T-helper 17 cell (primary cell): ENCODE data around the gene CCDC63. TPM values are rescaled to one million over a fixed set of nuclear protein-coding genes. Genes with fewer than 3 reads are reported as not detected.

ENCODE experiments used
- ATAC-seq: fragments of 150-1000 bp; cut with Tn5 transposase; 2 replicates; pipeline ENCODE4 v1.10.0; 2021; ENCODE audit warnings: mild to moderate bottlenecking, moderate library complexity
- DNase-seq, 3 donors: peaks; one replicate each; pipeline versions ENCODE4 v3.0.0 to v3.0.0-alpha.2; 2020 to 2021
- H3K9me3 ChIP-seq: one replicate; pipeline ENCODE4 v1.7.0; 2013; ENCODE audit warnings: low read length, mild to moderate bottlenecking; ENCODE audit not compliant: control insufficient read depth, poor library complexity, severe bottlenecking
- H3K27ac Mint-ChIP-seq: one replicate; pipeline ENCODE4 v1.8.0; 2022; ENCODE audit warnings: mild to moderate bottlenecking, moderate library complexity, mixed read lengths
- H3K27me3 Mint-ChIP-seq: one replicate; pipeline ENCODE4 v1.8.0; 2022; ENCODE audit warnings: mixed read lengths
- H3K36me3 Mint-ChIP-seq: one replicate; pipeline ENCODE4 v1.8.0; 2022; ENCODE audit warnings: low read depth, mixed read lengths
- H3K4me1 Mint-ChIP-seq: one replicate; pipeline ENCODE4 v1.8.0; 2022; ENCODE audit warnings: mild to moderate bottlenecking, mixed read lengths
- H3K4me3 Mint-ChIP-seq: one replicate; pipeline ENCODE4 v1.8.0; 2022; ENCODE audit warnings: mild to moderate bottlenecking, moderate library complexity, mixed read lengths
- total RNA-seq, 4 donors: library from RNA in 2 of 4; stranded (reverse) in 2 of 4; gene quantifications; one replicate each; pipeline ENCODE4 v1.2.3 and lab custom pipeline; 2022 to 2026

CCDC63 gene
- total RNA-seq, 2 donors from 2014 or later, result not detected

DNA sequence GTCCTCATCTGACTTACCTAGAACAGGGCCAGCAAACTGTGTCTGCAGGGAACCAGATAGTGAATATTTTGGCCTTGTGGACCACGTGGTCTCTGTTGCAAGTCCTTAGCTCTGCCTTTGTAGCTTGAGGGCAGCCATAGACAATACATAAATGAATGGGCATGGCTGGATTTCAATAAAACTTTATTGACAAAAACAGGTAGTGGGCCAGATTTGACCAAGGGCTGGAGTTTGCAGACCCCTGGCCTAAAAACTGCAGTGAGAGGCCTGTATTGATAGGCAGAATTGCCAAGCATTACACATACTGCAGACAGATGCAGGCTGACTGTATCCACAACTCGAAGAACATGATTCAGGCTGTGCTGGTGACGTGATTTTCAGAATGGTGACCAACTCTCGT, 25.3 kb downstream of the CCDC63 start:
- H3K27me3 Mint-ChIP-seq, result peaks cover 37% of the 10 kb centered on the region
- H3K27ac Mint-ChIP-seq, result no peak overlapping the region
- H3K4me1 Mint-ChIP-seq, result no peaks in the 10 kb centered on the region
- ATAC-seq (no peak), DNase-seq (no peak)
- H3K9me3 ChIP-seq, result no peaks in the 10 kb centered on the region
- H3K4me3 Mint-ChIP-seq, result no peak overlapping the region
- H3K36me3 Mint-ChIP-seq, result no peaks in the 10 kb centered on the region

DNA sequence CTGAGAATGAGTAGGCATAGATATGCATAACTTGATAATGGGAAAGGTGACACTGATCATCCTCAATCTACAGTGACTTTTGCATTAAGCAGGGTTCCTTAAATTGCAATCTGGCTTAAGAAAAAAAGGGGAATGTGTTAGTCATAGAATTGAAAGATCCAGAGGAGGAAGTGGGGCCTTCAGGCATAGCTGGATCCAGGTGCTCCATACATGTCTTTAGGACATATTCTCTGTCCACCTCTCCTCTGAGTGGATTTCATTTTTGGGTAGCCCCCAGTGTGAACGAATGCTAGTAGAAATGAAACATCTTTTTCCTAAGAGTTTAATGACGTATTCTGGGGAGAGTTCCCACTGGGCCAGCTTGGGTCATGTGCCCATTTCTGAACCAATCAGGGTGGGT, 27.6 kb downstream of the CCDC63 start:
- Mint-ChIP-seq H3K27ac (no peak overlapping the region), H3K36me3 (no peaks in the 10 kb centered on the region), H3K27me3 (peaks cover 39% of the 10 kb centered on the region), H3K4me3 (no peak overlapping the region), H3K4me1 (no peaks in the 10 kb centered on the region)
- DNase-seq, result no peak
- ATAC-seq, result no peak
- H3K9me3 ChIP-seq, result no peaks in the 10 kb centered on the region

DNA sequence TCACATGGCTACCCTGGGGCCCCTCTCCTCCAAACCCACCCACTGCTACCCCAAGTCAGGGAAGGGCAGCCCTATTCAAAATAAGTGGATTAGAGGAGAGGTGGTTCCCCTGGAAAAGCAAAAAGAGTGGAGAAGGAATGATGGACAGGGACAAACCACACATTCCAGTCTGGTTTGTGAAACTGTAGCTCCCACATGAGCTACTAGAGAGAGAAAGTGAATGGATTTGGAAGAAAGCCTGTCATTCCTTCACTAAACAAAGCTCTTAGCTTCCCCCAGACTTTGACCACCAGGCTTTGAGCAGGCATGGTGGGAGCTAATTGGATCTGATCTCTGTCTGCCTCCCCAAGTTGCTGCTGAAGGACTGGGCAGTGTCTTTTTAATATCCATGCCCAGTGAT, 28.0 kb downstream of the CCDC63 start:
- Mint-ChIP-seq H3K4me1 (no peaks in the 10 kb centered on the region), H3K27ac (no peak overlapping the region), H3K36me3 (no peaks in the 10 kb centered on the region), H3K27me3 (peaks cover 36% of the 10 kb centered on the region), H3K4me3 (no peak overlapping the region)
- ATAC-seq, result no peak
- no peak for DNase-seq
- no peaks in the 10 kb centered on the region for H3K9me3 ChIP-seq

DNA sequence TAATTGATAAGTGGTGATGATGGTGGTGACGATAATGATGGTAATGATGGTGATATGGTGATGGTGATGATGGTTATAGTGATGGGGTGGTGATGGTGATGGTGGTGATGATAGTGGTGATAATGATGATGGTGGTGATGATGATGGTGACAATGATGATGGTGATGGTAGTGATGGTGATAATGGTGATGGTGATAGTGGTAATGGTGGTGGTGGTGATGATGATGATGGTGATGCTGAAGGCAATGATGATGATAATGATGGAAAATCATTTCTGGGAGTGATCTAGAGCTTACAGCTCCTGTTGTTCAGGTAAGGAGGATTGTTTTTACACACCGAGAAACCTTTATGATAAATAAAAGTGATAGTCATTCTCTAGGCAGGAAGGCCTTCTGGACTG, 33.9 kb downstream of the CCDC63 start:
- Mint-ChIP-seq H3K4me1 (no peaks in the 10 kb centered on the region), H3K27ac (no peak overlapping the region), H3K27me3 (peaks cover 6% of the 10 kb centered on the region), H3K4me3 (no peak overlapping the region), H3K36me3 (no peaks in the 10 kb centered on the region)
- ATAC-seq (no peak), DNase-seq (no peak)
- peaks cover 3% of the 10 kb centered on the region for H3K9me3 ChIP-seq

DNA sequence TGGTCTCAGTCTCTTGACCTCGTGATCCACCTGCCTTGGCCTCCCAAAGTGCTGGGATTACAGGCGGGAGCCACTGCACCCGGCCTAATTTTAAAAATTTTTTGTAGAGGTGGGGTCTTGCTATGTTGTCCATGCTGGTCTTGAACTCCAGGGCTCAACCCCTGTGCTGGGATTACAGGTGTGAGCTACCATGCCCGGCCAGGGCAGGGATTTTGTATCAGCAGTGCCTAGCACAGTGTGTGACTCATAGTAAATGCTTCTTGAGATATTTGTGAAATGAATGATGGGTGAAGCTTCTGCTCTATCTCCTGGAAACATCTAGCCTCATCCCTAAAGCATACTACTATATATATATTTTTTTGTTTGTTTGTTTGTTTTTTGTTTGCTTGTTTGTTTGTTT, 36.5 kb downstream of the CCDC63 start:
- Mint-ChIP-seq H3K27me3 (peaks cover 10% of the 10 kb centered on the region), H3K27ac (no peak overlapping the region), H3K36me3 (no peaks in the 10 kb centered on the region), H3K4me3 (no peak overlapping the region), H3K4me1 (peaks cover 3% of the 10 kb centered on the region)
- DNase-seq (no peak), ATAC-seq (no peak)
- H3K9me3 ChIP-seq, result peaks cover 3% of the 10 kb centered on the region

DNA sequence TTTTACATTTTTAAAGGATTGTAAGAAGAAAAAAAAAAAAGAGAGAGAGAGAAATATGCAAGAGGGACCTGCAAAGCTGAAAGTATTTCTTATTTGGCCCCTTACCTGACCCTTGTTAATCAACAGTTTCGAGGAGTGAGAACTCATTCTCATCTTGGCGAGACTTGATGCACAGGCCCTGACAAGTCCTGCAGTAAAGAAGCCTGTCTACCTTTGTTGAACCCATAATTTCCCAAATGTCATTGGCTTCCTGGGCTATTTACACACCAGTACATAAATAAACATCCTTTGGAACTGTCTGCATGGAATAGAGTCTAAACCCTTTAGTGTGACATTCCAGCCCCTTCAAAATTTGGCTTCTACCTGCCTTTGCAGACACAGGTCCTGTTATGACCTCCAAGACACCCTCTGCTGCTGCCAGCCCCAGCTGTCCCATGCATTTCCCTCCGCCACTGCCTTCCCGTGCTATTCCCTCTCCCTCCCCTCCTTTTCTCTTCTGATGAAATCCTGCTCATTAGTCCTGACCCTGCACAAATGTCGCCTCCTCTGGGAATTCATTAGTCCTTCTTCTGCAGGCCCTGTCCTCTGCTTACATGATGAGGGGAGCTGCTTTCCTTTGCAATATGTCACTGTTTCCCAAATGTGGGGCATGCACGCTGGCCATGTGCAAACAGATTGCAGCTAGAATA, 38.5 kb downstream of the CCDC63 start:
- no peak for DNase-seq
- Mint-ChIP-seq H3K36me3 (no peaks in the 10 kb centered on the region), H3K4me1 (peaks cover 7% of the 10 kb centered on the region), H3K4me3 (no peak overlapping the region), H3K27me3 (peaks cover 12% of the 10 kb centered on the region), H3K27ac (no peak overlapping the region)
- ATAC-seq, result no peak
- H3K9me3 ChIP-seq, result peaks cover 3% of the 10 kb centered on the region

DNA sequence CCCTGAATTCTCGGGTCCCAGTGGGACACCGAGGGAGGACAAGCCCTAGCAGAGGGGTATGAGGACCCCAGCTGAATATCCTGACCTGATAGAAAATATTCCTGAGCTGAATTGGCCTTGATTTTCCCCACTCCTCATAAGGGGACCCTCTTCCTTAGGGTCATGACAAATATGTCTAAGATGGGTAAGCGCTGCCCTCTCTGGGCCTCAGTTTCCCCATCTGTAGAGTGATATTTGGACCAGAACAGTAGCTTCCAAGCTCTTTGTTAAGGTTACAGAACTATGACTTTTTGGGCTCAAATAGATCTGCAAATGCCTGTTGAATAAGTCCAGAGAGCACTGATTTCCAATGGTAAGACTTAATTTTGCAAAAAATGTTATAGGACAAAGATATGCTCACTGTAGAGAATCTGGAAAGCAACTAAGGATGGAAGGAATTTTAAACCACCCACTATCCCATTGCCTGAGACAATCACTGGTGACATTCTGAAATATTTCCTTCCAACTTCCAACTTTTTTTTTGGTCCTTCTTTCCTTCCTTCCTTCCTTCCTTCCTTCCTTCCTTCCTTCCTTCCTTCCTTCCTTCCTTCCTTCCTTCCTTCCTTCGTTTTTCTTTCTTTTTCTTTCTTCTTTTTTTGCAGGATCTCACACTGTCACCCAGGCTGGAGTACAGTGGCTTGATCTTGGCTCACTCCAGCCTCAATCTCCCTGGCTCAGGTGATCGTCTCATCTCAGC, 41.6 kb downstream of the CCDC63 start:
- no peak for DNase-seq
- Mint-ChIP-seq H3K27ac (peak overlapping the region; percentile 87), H3K36me3 (no peaks in the 10 kb centered on the region)

DNA sequence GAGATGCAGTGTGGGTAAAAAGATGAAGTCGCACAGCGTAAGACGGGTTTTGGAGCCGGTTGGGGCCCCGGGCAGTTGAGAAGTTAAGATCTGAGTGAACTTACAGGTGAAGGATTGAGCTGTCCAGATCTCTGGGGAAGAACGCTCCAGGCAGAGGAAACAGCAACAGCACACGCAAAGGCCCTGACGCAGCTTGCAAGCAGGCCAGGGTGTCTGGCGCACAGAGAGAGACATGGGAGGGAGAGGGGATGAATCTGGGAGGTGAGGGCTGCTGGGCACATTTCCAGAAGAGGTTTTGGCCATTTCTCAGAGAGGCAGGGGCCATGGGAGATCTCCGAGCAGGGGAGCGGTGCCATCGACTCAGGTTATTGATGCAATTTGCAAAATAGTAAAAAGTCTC, 42.6 kb downstream of the CCDC63 start:
- Mint-ChIP-seq H3K36me3 (no peaks in the 10 kb centered on the region), H3K27me3 (peaks cover 25% of the 10 kb centered on the region), H3K4me1 (peaks cover 8% of the 10 kb centered on the region), H3K4me3 (no peak overlapping the region), H3K27ac (no peak overlapping the region)
- ATAC-seq (no peak), DNase-seq (no peak)
- no peaks in the 10 kb centered on the region for H3K9me3 ChIP-seq

More for the DNA sequence above, 41.6 kb downstream of the CCDC63 start:
- peaks cover 7% of the 10 kb centered on the region for H3K4me1 Mint-ChIP-seq
- no peaks in the 10 kb centered on the region for H3K9me3 ChIP-seq
- peak overlapping the region; percentile 93 for H3K4me3 Mint-ChIP-seq
- ATAC-seq, result no peak
- peaks cover 16% of the 10 kb centered on the region for H3K27me3 Mint-ChIP-seq

DNA sequence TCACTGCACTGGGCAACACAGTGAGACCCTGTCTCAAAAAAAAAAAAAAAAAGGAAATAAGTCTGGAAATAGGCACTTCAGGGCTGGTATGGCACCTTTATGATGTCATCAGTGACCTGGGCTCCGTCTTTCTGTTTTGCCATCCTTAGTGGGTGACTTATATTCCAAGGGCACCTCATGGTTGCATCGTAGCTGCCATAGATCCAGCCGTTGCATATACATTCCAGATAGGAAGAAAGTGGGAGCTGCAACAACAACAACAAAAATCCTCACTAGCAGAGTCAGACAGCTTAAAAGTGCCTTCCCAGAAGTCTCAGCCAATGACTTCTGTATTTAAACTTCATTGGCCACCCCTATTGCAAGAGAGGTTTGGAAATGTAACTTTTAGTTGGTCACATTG, 47.2 kb downstream of the CCDC63 start:
- Mint-ChIP-seq H3K4me1 (peaks cover 4% of the 10 kb centered on the region), H3K27me3 (peaks cover 27% of the 10 kb centered on the region), H3K36me3 (no peaks in the 10 kb centered on the region), H3K4me3 (peak overlapping the region; percentile 64), H3K27ac (no peak overlapping the region)
- H3K9me3 ChIP-seq, result no peaks in the 10 kb centered on the region
- ATAC-seq, result peak; percentile 23
- DNase-seq, result no peak

DNA sequence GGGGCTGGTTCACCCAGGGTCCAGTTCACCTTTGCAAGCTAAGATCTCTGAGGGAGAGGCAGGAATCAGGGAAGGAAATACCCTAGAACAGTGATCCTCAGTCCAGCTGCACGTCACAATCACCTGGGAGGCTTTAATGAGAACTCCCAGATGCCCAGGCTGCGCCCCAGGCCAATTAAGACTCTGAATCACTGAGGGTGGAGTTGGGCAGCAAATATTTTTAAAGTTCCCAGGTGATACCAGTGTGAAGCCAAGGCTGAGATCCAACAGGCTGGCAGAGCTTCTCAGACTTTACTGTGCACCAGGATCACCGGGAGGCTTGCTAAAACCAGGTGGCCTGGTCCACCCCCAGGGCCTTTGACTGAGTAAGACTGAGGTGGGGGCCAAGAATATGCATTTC, 49.8 kb downstream of the CCDC63 start:
- Mint-ChIP-seq H3K4me1 (peaks cover 4% of the 10 kb centered on the region), H3K27ac (no peak overlapping the region), H3K4me3 (no peak overlapping the region), H3K27me3 (peaks cover 23% of the 10 kb centered on the region), H3K36me3 (no peaks in the 10 kb centered on the region)
- ATAC-seq (no peak), DNase-seq (no peak)
- H3K9me3 ChIP-seq, result no peaks in the 10 kb centered on the region

DNA sequence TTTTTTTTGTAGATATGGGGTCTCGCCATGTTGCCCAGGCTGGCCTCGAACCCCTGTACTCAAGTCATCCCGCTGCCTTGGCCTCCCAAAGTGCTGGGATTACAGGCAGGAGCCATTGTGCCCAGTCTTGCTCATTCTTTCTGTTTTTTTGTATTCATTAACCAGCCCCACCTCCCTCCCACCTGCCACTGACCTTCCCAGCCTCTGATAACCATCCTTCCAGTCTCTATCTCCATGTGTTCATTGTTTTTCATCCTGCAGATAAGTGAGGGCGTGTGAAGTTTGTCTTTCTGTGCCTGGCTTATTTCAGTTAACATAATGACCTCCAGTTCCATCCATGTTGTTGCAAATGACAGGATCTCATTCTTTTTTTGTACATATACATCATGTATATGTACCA, 54.6 kb downstream of the CCDC63 start:
- Mint-ChIP-seq H3K27me3 (peaks cover 18% of the 10 kb centered on the region), H3K27ac (no peak overlapping the region), H3K4me3 (no peak overlapping the region), H3K4me1 (peaks cover 4% of the 10 kb centered on the region), H3K36me3 (no peaks in the 10 kb centered on the region)
- DNase-seq, result no peak
- no peak for ATAC-seq
- no peaks in the 10 kb centered on the region for H3K9me3 ChIP-seq

DNA sequence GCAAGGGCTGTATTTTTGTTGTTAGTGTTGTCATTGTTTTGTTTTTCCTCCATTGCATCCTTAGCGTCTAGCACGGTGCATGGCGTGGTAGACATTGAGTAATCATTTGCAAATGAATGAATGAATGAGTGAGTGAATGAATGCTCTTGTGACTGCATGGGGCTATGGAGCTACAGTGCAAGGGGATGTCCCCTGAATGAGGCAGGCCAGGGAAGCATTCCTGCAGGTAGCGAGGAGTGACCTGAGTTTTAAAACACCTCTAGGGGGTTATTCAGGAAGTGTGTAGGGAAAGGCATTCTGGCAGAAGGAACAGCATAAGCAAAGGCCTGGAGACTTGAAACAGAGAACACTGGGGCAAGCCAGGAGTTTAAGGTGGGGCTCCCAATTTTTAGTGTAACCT, 56.7 kb downstream of the CCDC63 start:
- ATAC-seq (no peak), DNase-seq (no peak)
- H3K9me3 ChIP-seq, result no peaks in the 10 kb centered on the region
- Mint-ChIP-seq H3K36me3 (peaks cover 6% of the 10 kb centered on the region), H3K27me3 (peaks cover 25% of the 10 kb centered on the region), H3K4me1 (peaks cover 9% of the 10 kb centered on the region), H3K4me3 (no peak overlapping the region), H3K27ac (no peak overlapping the region)

DNA sequence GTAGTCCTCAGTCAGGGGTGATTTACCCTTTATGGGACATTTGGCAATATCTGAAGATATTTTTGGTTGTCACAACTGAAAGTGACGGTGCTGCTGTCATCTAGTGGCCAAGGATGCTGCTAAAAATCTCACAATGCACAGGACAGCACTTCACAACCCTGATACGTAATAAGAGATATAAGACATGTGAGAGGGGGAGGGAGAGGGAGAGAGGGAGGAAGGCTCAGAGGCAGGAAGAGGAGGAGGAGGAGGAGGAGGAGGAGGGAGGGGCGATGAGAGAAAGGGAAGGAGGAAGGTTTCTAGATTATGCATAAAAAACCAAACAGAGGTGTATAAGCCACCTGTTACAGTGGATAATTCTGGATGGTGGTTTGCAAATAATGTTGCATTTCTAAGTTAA, 59.3 kb downstream of the CCDC63 start:
- peaks cover 9% of the 10 kb centered on the region for H3K4me1 Mint-ChIP-seq
- DNase-seq (no peak), ATAC-seq (no peak)
- H3K27ac Mint-ChIP-seq, result no peak overlapping the region
- H3K36me3 Mint-ChIP-seq, result peaks cover 6% of the 10 kb centered on the region
- H3K9me3 ChIP-seq, result no peaks in the 10 kb centered on the region
- H3K4me3 Mint-ChIP-seq, result no peak overlapping the region
- peaks cover 34% of the 10 kb centered on the region for H3K27me3 Mint-ChIP-seq

DNA sequence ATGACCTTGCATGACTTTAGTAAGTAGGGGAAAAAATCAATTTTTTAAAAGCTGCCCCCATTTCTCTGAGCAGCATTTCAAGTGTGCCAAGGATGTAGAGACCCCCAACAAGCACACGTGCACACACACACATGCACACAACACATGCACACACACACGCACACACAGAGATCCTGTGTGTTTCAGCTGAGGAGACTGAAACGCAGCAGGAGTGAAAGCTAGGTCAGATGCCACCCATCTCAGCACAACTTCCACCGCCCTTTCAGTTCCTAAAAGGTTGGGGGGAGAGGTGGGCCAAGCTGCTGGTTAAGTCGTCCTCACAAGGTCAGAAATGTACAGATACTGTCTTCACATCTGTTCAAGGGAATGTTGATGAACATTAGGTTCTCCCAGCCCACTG, 59.7 kb downstream of the CCDC63 start:
- H3K36me3 Mint-ChIP-seq, result peaks cover 6% of the 10 kb centered on the region
- H3K4me1 Mint-ChIP-seq, result peaks cover 9% of the 10 kb centered on the region
- H3K4me3 Mint-ChIP-seq, result no peak overlapping the region
- no peak for ATAC-seq
- no peak for DNase-seq
- no peaks in the 10 kb centered on the region for H3K9me3 ChIP-seq
- no peak overlapping the region for H3K27ac Mint-ChIP-seq
- peaks cover 33% of the 10 kb centered on the region for H3K27me3 Mint-ChIP-seq
